HepG2 (cell line): ENCODE measurements around the gene EBPL.

Source experiments
- ATAD3A ChIP-seq: sonication (generic); formaldehyde crosslinking; IDR thresholded peaks from 2 replicates; pipeline ENCODE4 v1.4.0; 2020; ENCODE audit warnings: missing genetic modification reagents
- CHD2 ChIP-seq: IDR thresholded peaks from 2 replicates; pipeline ENCODE4 v1.6.1; 2011; ENCODE audit warnings: low read depth, low read length, improper control_type of control experiment
- NFIC ChIP-seq: IDR thresholded peaks from 2 replicates; pipeline ENCODE4 v1.6.1; 2012; ENCODE audit warnings: mild to moderate bottlenecking, low read length, inconsistent platforms
- POLR2AphosphoS5 ChIP-seq: IDR thresholded peaks from 2 replicates; pipeline ENCODE4 v1.6.1; 2012; ENCODE audit warnings: low read depth, low read length
- TCF12 ChIP-seq, 2 experiments: fragments of 450-650 bp in 1 of 2; sonication (generic) in 1 of 2; formaldehyde crosslinking in 1 of 2; IDR thresholded peaks; 2 replicates each; pipeline versions ENCODE4 v1.6.1 to v1.8.0; 2017 to 2022; ENCODE audit warnings: antibody characterized with exemption in 1 of 2, mild to moderate bottlenecking in 1 of 2, missing genetic modification reagents in 1 of 2, moderate library complexity in 1 of 2
- ZNF24 ChIP-seq: fragments of 450-650 bp; IDR thresholded peaks from 2 replicates; pipeline ENCODE4 v1.6.1; 2017; ENCODE audit warnings: antibody characterized with exemption, mild to moderate bottlenecking
- ZNF274 ChIP-seq: sonication (generic); formaldehyde crosslinking; IDR thresholded peaks from 2 replicates; pipeline ENCODE4 v1.5.1; 2020; ENCODE audit warnings: mild to moderate bottlenecking, missing genetic modification reagents
- TF ChIP-seq, protein P1 (sequence below): sonication (generic); formaldehyde crosslinking; IDR thresholded peaks from 2 replicates; pipeline ENCODE4 v1.5.0; 2020; ENCODE audit warnings: mild to moderate bottlenecking, missing genetic modification reagents
- TF ChIP-seq, protein P2 (sequence below): sonication (generic); formaldehyde crosslinking; IDR thresholded peaks from 2 replicates; pipeline ENCODE4 v1.5.0; 2020; ENCODE audit warnings: missing genetic modification reagents, mild to moderate bottlenecking, borderline replicate concordance
- TF ChIP-seq, protein P3 (sequence below): sonication (generic); formaldehyde crosslinking; IDR thresholded peaks from 2 replicates; pipeline ENCODE4 v1.5.0; 2020; ENCODE audit warnings: missing genetic modification reagents
- TF ChIP-seq, protein P4 (sequence below): sonication (generic); formaldehyde crosslinking; IDR thresholded peaks from 2 replicates; pipeline ENCODE4 v1.4.0; 2020; ENCODE audit warnings: mild to moderate bottlenecking, missing genetic modification reagents
- TF ChIP-seq, protein P5 (sequence below): sonication (generic); formaldehyde crosslinking; IDR thresholded peaks from 2 replicates; pipeline ENCODE4 v1.4.0; 2020; ENCODE audit warnings: missing genetic modification reagents

DNA sequence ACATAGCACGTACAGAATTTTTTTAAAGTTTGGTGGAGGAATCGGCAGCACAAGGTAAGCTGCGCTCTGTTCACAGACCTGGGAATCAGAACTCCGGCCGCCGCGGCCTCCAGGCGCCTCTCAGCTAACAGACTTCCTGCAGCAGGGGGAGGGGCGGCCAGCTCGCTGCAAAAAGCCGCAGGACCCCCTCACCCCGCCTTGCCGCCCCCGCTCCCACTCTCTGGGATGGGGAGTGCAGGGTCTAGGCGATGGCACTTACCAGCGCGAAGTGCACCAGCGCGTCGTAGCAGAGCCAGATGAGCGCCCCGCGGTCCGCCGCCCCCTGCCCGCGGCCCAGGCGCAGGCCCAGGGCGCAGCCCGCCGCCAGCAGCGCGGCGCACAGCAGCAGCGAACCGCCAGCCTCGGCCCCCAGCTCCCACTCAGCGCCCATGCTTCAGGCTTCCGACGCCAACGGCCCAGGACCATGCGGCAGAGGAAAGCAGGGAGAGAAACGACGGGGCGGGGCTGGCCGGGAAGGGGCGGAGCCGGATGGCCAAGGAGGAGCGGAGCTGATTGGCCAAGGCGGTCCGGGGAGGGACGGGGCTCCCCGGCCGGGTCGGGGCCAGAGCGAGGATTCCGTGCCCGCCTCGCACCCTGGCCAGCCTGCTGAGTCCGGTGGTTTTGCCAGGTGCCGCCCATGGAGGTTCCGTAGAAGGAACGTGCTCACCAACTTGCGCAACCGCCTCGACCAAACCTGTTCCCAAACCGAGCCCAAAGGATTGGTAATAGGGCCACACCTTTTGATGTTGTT lies at the start of gene EBPL:
- TF ChIP-seq NFIC, result no peak
- TF ChIP-seq, protein P1, sequence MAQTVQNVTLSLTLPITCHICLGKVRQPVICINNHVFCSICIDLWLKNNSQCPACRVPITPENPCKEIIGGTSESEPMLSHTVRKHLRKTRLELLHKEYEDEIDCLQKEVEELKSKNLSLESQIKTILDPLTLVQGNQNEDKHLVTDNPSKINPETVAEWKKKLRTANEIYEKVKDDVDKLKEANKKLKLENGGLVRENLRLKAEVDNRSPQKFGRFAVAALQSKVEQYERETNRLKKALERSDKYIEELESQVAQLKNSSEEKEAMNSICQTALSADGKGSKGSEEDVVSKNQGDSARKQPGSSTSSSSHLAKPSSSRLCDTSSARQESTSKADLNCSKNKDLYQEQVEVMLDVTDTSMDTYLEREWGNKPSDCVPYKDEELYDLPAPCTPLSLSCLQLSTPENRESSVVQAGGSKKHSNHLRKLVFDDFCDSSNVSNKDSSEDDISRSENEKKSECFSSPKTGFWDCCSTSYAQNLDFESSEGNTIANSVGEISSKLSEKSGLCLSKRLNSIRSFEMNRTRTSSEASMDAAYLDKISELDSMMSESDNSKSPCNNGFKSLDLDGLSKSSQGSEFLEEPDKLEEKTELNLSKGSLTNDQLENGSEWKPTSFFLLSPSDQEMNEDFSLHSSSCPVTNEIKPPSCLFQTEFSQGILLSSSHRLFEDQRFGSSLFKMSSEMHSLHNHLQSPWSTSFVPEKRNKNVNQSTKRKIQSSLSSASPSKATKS, result no peak
- no peak for TF ChIP-seq TCF12 (IDR thresholded peaks at IDR 0.05)
- TF ChIP-seq TCF12 (CRISPR knock-in tag; IDR thresholded peaks at IDR 0.05), result no peak; the same call in 1 of the 2 replicates
- TF ChIP-seq, protein P2, sequence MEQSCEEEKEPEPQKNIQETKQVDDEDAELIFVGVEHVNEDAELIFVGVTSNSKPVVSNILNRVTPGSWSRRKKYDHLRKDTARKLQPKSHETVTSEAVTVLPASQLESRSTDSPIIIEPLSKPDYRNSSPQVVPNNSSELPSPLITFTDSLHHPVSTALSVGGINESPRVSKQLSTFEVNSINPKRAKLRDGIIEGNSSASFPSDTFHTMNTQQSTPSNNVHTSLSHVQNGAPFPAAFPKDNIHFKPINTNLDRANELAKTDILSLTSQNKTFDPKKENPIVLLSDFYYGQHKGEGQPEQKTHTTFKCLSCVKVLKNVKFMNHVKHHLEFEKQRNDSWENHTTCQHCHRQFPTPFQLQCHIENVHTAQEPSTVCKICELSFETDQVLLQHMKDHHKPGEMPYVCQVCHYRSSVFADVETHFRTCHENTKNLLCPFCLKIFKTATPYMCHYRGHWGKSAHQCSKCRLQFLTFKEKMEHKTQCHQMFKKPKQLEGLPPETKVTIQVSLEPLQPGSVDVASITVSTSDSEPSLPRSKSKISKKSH, result 0 out of 2 replicates have a peak, but pooled peaks have one; percentile 23
- no peak for TF ChIP-seq ATAD3A (CRISPR knock-in tag)
- peak; percentile 75; the same call in 1 of the 2 replicates for TF ChIP-seq ZNF274 (CRISPR knock-in tag)
- no peak for TF ChIP-seq ZNF24
- TF ChIP-seq CHD2, result 0 out of 2 replicates have a peak, but pooled peaks have one; percentile 19
- TF ChIP-seq, protein P3, sequence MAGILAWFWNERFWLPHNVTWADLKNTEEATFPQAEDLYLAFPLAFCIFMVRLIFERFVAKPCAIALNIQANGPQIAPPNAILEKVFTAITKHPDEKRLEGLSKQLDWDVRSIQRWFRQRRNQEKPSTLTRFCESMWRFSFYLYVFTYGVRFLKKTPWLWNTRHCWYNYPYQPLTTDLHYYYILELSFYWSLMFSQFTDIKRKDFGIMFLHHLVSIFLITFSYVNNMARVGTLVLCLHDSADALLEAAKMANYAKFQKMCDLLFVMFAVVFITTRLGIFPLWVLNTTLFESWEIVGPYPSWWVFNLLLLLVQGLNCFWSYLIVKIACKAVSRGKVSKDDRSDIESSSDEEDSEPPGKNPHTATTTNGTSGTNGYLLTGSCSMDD, result no peak
- TF ChIP-seq, protein P4, sequence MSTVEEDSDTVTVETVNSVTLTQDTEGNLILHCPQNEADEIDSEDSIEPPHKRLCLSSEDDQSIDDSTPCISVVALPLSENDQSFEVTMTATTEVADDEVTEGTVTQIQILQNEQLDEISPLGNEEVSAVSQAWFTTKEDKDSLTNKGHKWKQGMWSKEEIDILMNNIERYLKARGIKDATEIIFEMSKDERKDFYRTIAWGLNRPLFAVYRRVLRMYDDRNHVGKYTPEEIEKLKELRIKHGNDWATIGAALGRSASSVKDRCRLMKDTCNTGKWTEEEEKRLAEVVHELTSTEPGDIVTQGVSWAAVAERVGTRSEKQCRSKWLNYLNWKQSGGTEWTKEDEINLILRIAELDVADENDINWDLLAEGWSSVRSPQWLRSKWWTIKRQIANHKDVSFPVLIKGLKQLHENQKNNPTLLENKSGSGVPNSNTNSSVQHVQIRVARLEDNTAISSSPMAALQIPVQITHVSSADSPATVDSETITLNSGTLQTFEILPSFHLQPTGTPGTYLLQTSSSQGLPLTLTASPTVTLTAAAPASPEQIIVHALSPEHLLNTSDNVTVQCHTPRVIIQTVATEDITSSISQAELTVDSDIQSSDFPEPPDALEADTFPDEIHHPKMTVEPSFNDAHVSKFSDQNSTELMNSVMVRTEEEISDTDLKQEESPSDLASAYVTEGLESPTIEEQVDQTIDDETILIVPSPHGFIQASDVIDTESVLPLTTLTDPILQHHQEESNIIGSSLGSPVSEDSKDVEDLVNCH, result no peak
- TF ChIP-seq, protein P5, sequence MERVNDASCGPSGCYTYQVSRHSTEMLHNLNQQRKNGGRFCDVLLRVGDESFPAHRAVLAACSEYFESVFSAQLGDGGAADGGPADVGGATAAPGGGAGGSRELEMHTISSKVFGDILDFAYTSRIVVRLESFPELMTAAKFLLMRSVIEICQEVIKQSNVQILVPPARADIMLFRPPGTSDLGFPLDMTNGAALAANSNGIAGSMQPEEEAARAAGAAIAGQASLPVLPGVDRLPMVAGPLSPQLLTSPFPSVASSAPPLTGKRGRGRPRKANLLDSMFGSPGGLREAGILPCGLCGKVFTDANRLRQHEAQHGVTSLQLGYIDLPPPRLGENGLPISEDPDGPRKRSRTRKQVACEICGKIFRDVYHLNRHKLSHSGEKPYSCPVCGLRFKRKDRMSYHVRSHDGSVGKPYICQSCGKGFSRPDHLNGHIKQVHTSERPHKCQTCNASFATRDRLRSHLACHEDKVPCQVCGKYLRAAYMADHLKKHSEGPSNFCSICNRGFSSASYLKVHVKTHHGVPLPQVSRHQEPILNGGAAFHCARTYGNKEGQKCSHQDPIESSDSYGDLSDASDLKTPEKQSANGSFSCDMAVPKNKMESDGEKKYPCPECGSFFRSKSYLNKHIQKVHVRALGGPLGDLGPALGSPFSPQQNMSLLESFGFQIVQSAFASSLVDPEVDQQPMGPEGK, result peak; percentile 70
- TF ChIP-seq POLR2AphosphoS5, result peak; percentile 83
